ENCODE results near the gene CDC23.

Gene CDC23

GRCh38 chr5:138226910-138227309, 13.8 kb upstream of the CDC23 start:
- H3K4me2 ChIP-seq (ENCODE audit: low read length): no peak overlapping the region
- TF ChIP-seq EZH2phosphoT487 (IDR thresholded peaks at IDR 0.05; ENCODE audit: borderline replicate concordance, low read length): no peak
- H3F3A ChIP-seq (ENCODE audit: control insufficient read depth, insufficient read depth): no peaks in the 10 kb centered on the region
- no peaks in the 10 kb centered on the region for H3K36me3 ChIP-seq (ENCODE audit: control insufficient read depth, low read length)
- H3K9me2 ChIP-seq (replicated peaks; ENCODE audit: control insufficient read depth, low read length): no peaks in the 10 kb centered on the region
- peaks cover 5% of the 10 kb centered on the region; the same call in 1 of the 2 replicates for H3K9me3 ChIP-seq (ENCODE audit: control insufficient read depth, insufficient read depth, low read length)
- H3K4me3 ChIP-seq (ENCODE audit: low read length): no peak overlapping the region
- H3K27ac ChIP-seq (ENCODE audit: low read depth, low read length): no peak overlapping the region
- H3K27me3 ChIP-seq (ENCODE audit: control insufficient read depth, low read length): peaks cover 7% of the 10 kb centered on the region; the same call in 1 of the 2 replicates
- H3K79me2 ChIP-seq (ENCODE audit: control insufficient read depth, low read length): no peaks in the 10 kb centered on the region
- H3K4me1 ChIP-seq (ENCODE audit: control insufficient read depth, low read length): peaks cover 5% of the 10 kb centered on the region
- H4K20me1 ChIP-seq (ENCODE audit: control insufficient read depth, insufficient read depth, low read depth, low read length): no peaks in the 10 kb centered on the region

DNA sequence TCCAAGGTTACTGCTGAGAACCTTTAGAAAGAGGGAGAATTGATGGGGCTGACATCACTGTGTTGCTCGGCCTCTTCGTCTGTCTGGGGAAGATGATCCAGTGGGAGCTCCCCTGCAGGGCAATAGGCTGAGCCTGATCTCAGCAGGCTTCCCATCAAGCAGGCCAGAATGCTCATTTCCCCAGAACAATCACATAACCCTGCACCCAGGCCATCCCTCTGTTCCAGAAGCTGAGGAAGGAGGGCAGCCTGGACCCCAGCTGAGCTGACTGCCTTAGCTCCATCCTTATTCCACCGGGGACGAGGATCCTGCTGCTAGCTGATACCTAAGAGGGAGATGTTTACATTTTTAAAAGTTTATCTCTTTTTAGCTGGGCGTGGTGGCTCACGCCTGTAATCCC, 11.6 kb upstream of the CDC23 start:
- TF ChIP-seq CTCF (IDR thresholded peaks at IDR 0.05; ENCODE audit: low read depth, low read length, poor library complexity, severe bottlenecking) (no peak), EZH2phosphoT487 (IDR thresholded peaks at IDR 0.05; ENCODE audit: borderline replicate concordance, low read length) (no peak)
- Histone ChIP-seq H3K27me3 (ENCODE audit: control insufficient read depth, low read length) (no peaks in the 10 kb centered on the region), H3K9me3 (ENCODE audit: control insufficient read depth, insufficient read depth, low read length) (peaks cover 5% of the 10 kb centered on the region; the same call in 1 of the 2 replicates)

GRCh38 chr5:138223532-138223931, 10.4 kb upstream of the CDC23 start:
- Histone ChIP-seq H3K27me3 (ENCODE audit: control insufficient read depth, low read length) (no peaks in the 10 kb centered on the region), H3F3A (ENCODE audit: control insufficient read depth, insufficient read depth) (no peaks in the 10 kb centered on the region), H3K9me2 (replicated peaks; ENCODE audit: control insufficient read depth, low read length) (no peaks in the 10 kb centered on the region), H3K9me3 (ENCODE audit: control insufficient read depth, insufficient read depth, low read length) (peaks cover 5% of the 10 kb centered on the region; the same call in 1 of the 2 replicates), H3K4me3 (ENCODE audit: low read length) (no peak overlapping the region), H3K27ac (ENCODE audit: low read depth, low read length) (no peak overlapping the region), H4K20me1 (ENCODE audit: control insufficient read depth, insufficient read depth, low read depth, low read length) (no peaks in the 10 kb centered on the region), H3K79me2 (ENCODE audit: control insufficient read depth, low read length) (no peaks in the 10 kb centered on the region), H3K4me2 (ENCODE audit: low read length) (no peak overlapping the region), H3K36me3 (ENCODE audit: control insufficient read depth, low read length) (no peaks in the 10 kb centered on the region), H3K4me1 (ENCODE audit: control insufficient read depth, low read length) (peaks cover 5% of the 10 kb centered on the region)
- TF ChIP-seq EZH2phosphoT487 (IDR thresholded peaks at IDR 0.05; ENCODE audit: borderline replicate concordance, low read length): no peak
- TF ChIP-seq CTCF (IDR thresholded peaks at IDR 0.05; ENCODE audit: low read depth, low read length, poor library complexity, severe bottlenecking): no peak

More for the DNA sequence above, 11.6 kb upstream of the CDC23 start:
- Histone ChIP-seq H3K4me1 (ENCODE audit: control insufficient read depth, low read length) (peaks cover 5% of the 10 kb centered on the region), H3K27ac (ENCODE audit: low read depth, low read length) (no peak overlapping the region), H3K36me3 (ENCODE audit: control insufficient read depth, low read length) (no peaks in the 10 kb centered on the region), H3K9me2 (replicated peaks; ENCODE audit: control insufficient read depth, low read length) (no peaks in the 10 kb centered on the region), H3K4me3 (ENCODE audit: low read length) (no peak overlapping the region), H3F3A (ENCODE audit: control insufficient read depth, insufficient read depth) (no peaks in the 10 kb centered on the region), H3K79me2 (ENCODE audit: control insufficient read depth, low read length) (no peaks in the 10 kb centered on the region), H3K4me2 (ENCODE audit: low read length) (no peak overlapping the region), H4K20me1 (ENCODE audit: control insufficient read depth, insufficient read depth, low read depth, low read length) (no peaks in the 10 kb centered on the region)

- Histone ChIP-seq H3K4me3 (ENCODE audit: low read length) (no peak overlapping the region), H4K20me1 (ENCODE audit: control insufficient read depth, insufficient read depth, low read depth, low read length) (no peaks in the 10 kb centered on the region), H3K9me2 (replicated peaks; ENCODE audit: control insufficient read depth, low read length) (no peaks in the 10 kb centered on the region), H3K4me1 (ENCODE audit: control insufficient read depth, low read length) (peaks cover 15% of the 10 kb centered on the region), H3K9me3 (ENCODE audit: control insufficient read depth, insufficient read depth, low read length) (no peaks in the 10 kb centered on the region), H3K36me3 (ENCODE audit: control insufficient read depth, low read length) (peaks cover 6% of the 10 kb centered on the region; the same call in 1 of the 2 replicates), H3F3A (ENCODE audit: control insufficient read depth, insufficient read depth) (peaks cover 2% of the 10 kb centered on the region; the same call in 1 of the 2 replicates), H3K27ac (ENCODE audit: low read depth, low read length) (no peak overlapping the region), H3K27me3 (ENCODE audit: control insufficient read depth, low read length) (no peaks in the 10 kb centered on the region), H3K79me2 (ENCODE audit: control insufficient read depth, low read length) (peaks cover 14% of the 10 kb centered on the region), H3K4me2 (ENCODE audit: low read length) (no peak overlapping the region)
- TF ChIP-seq CTCF (IDR thresholded peaks at IDR 0.05; ENCODE audit: low read depth, low read length, poor library complexity, severe bottlenecking) (no peak), EZH2phosphoT487 (IDR thresholded peaks at IDR 0.05; ENCODE audit: borderline replicate concordance, low read length) (no peak)
Observed at GRCh38 chr5:138216799-138217198, 3.7 kb upstream of the CDC23 start.

Measured in DOHH2 (cell line).